ENCODE results near the gene ABI1. TPM values are rescaled to one million over a fixed set of nuclear protein-coding genes. Genes with fewer than 3 reads are reported as not detected.

Gene ABI1
- total and polyA plus RNA-seq, 2 of the 13 experiments (the other 11 are each of a cell fraction or from before 2014, with no cell fraction given), result 20.9 to 22.9 TPM

DNA sequence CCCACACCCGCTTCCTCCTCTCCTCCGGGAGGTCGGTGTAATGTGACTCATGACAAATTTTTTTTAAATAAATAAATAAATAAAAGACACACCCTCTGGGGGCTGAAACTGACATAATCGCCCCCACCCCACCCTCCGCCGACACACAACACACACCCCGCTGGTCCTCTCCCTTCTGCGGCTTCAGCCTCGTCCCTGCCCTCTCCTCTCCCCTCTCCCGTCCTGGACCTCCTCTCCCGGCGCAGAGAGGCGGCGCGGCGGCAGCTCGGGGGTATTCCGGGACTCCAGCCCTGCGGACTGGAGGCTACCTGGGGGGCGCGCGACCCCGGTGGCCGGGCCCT lies 686 bp downstream of the ABI1 start:
- ChIA-PET CTCF (ENCODE audit: low intra/inter-chr PET ratio, low total read pairs) (interaction anchor here (1.0 kb wide), 1 partner anchor 135 kb away, joined by 4 read pairs; no protein-coding TSS in a partner anchor), POLR2A (no interaction called here)
- under 1% methylated on average over 17 of the region's 24 CpGs for WGBS (ENCODE audit: low lambda C conversion rate)
- intact Hi-C loops (cut with micrococcal nuclease; ENCODE audit: unreplicated experiment), result loop anchor here (2.0 kb wide), 2 partner anchors 23 to 125 kb away; no protein-coding TSS in a partner anchor
- peak overlapping the region; percentile 75 to 100 (median 95) for H3K4me3 ChIP-seq (replicated peaks in 1 of 3; ENCODE audit: insufficient read depth in 1 of 3, low read depth in 2 of 3, low read length in 3 of 3)
- H3K4me1 ChIP-seq (ENCODE audit: insufficient read depth, low read length), result peaks cover 36% of the 10 kb centered on the region
- DNase-seq (ENCODE audit: low spot score), result peak; percentile 30
- BruUV-seq (replicated peaks), result no TSS peak
- peak overlapping the region; percentile 93 for H3K9ac ChIP-seq (ENCODE audit: insufficient read depth, low read depth, low read length)
- H4K20me1 ChIP-seq (ENCODE audit: insufficient read depth, low read length), result peaks cover 6% of the 10 kb centered on the region; the same call in 1 of the 2 replicates
- H3K27ac ChIP-seq (ENCODE audit: extremely low read length, insufficient read depth, low read length), result peak overlapping the region; percentile 93
- peaks cover 0 to 3% of the 10 kb centered on the region in 2 experiments; a peak in 1 of 5 replicates for H3K27me3 ChIP-seq (ENCODE audit: control insufficient read depth in 1 of 2, insufficient read depth in 2 of 2, low read length in 2 of 2)
- H2AFZ ChIP-seq (ENCODE audit: low read length), result no peak overlapping the region
- FAIRE-seq, result no peak
- no peaks in the 10 kb centered on the region for H3K9me3 ChIP-seq (ENCODE audit: low read length)
- H3K36me3 ChIP-seq (replicated peaks in 1 of 2; ENCODE audit: control insufficient read depth in 1 of 2, insufficient read depth in 2 of 2, low read length in 2 of 2), result no peaks in the 10 kb centered on the region
- H3K4me2 ChIP-seq (ENCODE audit: low read depth, low read length), result peak overlapping the region; percentile 76
- H3K79me2 ChIP-seq (ENCODE audit: insufficient read depth, low read length), result peaks cover 47% of the 10 kb centered on the region
- peak; percentile 69 for ATAC-seq
- in situ Hi-C loops (cut with HindIII; ENCODE audit: extremely low pct_ligation_motif_present, low pct_unique_long_range_greater_than_20kb), result no loop called here
- no peak for TF ChIP-seq ZNF18 (CRISPR knock-in tag; IDR thresholded peaks at IDR 0.05; ENCODE audit: insufficient replicate concordance)
- TF ChIP-seq, protein P1, sequence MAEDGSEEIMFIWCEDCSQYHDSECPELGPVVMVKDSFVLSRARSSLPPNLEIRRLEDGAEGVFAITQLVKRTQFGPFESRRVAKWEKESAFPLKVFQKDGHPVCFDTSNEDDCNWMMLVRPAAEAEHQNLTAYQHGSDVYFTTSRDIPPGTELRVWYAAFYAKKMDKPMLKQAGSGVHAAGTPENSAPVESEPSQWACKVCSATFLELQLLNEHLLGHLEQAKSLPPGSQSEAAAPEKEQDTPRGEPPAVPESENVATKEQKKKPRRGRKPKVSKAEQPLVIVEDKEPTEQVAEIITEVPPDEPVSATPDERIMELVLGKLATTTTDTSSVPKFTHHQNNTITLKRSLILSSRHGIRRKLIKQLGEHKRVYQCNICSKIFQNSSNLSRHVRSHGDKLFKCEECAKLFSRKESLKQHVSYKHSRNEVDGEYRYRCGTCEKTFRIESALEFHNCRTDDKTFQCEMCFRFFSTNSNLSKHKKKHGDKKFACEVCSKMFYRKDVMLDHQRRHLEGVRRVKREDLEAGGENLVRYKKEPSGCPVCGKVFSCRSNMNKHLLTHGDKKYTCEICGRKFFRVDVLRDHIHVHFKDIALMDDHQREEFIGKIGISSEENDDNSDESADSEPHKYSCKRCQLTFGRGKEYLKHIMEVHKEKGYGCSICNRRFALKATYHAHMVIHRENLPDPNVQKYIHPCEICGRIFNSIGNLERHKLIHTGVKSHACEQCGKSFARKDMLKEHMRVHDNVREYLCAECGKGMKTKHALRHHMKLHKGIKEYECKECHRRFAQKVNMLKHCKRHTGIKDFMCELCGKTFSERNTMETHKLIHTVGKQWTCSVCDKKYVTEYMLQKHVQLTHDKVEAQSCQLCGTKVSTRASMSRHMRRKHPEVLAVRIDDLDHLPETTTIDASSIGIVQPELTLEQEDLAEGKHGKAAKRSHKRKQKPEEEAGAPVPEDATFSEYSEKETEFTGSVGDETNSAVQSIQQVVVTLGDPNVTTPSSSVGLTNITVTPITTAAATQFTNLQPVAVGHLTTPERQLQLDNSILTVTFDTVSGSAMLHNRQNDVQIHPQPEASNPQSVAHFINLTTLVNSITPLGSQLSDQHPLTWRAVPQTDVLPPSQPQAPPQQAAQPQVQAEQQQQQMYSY (CRISPR knock-in tag; IDR thresholded peaks at IDR 0.05), result no peak
- 0 out of 2 replicates have a peak, but pooled peaks have one; percentile 1 for TF ChIP-seq ZNF335 (CRISPR knock-in tag; IDR thresholded peaks at IDR 0.05)
- 0 out of 2 replicates have a peak, but pooled peaks have one; percentile 9 for TF ChIP-seq WIZ (CRISPR knock-in tag; IDR thresholded peaks at IDR 0.05)
- no peak for TF ChIP-seq PHF21A (CRISPR knock-in tag; IDR thresholded peaks at IDR 0.05)
- TF ChIP-seq KDM5A (IDR thresholded peaks at IDR 0.05; ENCODE audit: borderline replicate concordance, low read length), result peak; percentile 36; the same call in 1 of the 2 replicates
- TF ChIP-seq HNRNPK (IDR thresholded peaks at IDR 0.05; ENCODE audit: low read depth, low read length, poor library complexity, severe bottlenecking), result peak; percentile 87
- TF ChIP-seq TMF1 (CRISPR knock-in tag; IDR thresholded peaks at IDR 0.05; ENCODE audit: low read depth), result 0 out of 2 replicates have a peak, but pooled peaks have one; percentile 12
- no peak for TF ChIP-seq HIVEP1 (CRISPR knock-in tag; IDR thresholded peaks at IDR 0.05)
- TF ChIP-seq ZNF709 (CRISPR knock-in tag; IDR thresholded peaks at IDR 0.05), result 0 out of 2 replicates have a peak, but pooled peaks have one; percentile 60
- no peak for TF ChIP-seq FUBP1 (CRISPR knock-in tag; IDR thresholded peaks at IDR 0.05; ENCODE audit: borderline replicate concordance)
- TF ChIP-seq HNRNPLL (IDR thresholded peaks at IDR 0.05; ENCODE audit: low read depth, low read length, poor library complexity, severe bottlenecking), result peak; percentile 25
- TF ChIP-seq, protein P2, sequence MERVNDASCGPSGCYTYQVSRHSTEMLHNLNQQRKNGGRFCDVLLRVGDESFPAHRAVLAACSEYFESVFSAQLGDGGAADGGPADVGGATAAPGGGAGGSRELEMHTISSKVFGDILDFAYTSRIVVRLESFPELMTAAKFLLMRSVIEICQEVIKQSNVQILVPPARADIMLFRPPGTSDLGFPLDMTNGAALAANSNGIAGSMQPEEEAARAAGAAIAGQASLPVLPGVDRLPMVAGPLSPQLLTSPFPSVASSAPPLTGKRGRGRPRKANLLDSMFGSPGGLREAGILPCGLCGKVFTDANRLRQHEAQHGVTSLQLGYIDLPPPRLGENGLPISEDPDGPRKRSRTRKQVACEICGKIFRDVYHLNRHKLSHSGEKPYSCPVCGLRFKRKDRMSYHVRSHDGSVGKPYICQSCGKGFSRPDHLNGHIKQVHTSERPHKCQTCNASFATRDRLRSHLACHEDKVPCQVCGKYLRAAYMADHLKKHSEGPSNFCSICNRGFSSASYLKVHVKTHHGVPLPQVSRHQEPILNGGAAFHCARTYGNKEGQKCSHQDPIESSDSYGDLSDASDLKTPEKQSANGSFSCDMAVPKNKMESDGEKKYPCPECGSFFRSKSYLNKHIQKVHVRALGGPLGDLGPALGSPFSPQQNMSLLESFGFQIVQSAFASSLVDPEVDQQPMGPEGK (CRISPR knock-in tag; IDR thresholded peaks at IDR 0.05), result peak; percentile 69; the same call in 1 of the 2 replicates
- peak; percentile 7 for TF ChIP-seq XRCC5 (optimal IDR thresholded peaks at IDR 0.05; ENCODE audit: low read length)
- no peak for TF ChIP-seq HDAC6 (IDR thresholded peaks at IDR 0.05; ENCODE audit: low read depth, low read length)
